HG02610 (cell line): ENCODE measurements around the gene GOLM1.

Experiments
- ATAC-seq: cut with Tn5 transposase; IDR thresholded peaks from one replicate; pipeline ENCODE4 v1.9.1; 2021; ENCODE audit warnings: mild to moderate bottlenecking, moderate library complexity; ENCODE audit not compliant: unreplicated experiment

The GOLM1 gene

GRCh38 chr9:86046930-86047341, 52.4 kb downstream of the GOLM1 start:
- ATAC-seq, result no peak

GRCh38 chr9:86046071-86046636, 53.2 kb downstream of the GOLM1 start:
- ATAC-seq, result no peak

GRCh38 chr9:86045654-86046053, 53.7 kb downstream of the GOLM1 start:
- ATAC-seq, result no peak

- no peak for ATAC-seq
These were observed 55.4 kb downstream of the GOLM1 start for GRCh38 chr9:86043999-86044398.

- ATAC-seq, result no peak
These were observed 55.8 kb downstream of the GOLM1 start for GRCh38 chr9:86043586-86043985.

- ATAC-seq, result no peak
These were observed 57.0 kb downstream of the GOLM1 start for GRCh38 chr9:86042199-86042978.

- ATAC-seq, result no peak
These were observed 58.0 kb downstream of the GOLM1 start for GRCh38 chr9:86041311-86041741.

GRCh38 chr9:86040861-86041155, 58.5 kb downstream of the GOLM1 start:
- ATAC-seq, result no peak

- ATAC-seq, result no peak
These were observed 59.1 kb downstream of the GOLM1 start for GRCh38 chr9:86039991-86040860.

GRCh38 chr9:86036555-86036954, 62.8 kb downstream of the GOLM1 start:
- ATAC-seq, result no peak

- ATAC-seq, result no peak
These were observed 63.4 kb downstream of the GOLM1 start for GRCh38 chr9:86035827-86036440.

- ATAC-seq, result no peak
These were observed 64.3 kb downstream of the GOLM1 start for GRCh38 chr9:86034863-86035734.

- ATAC-seq, result no peak
These were observed 71.6 kb downstream of the GOLM1 start for GRCh38 chr9:86027767-86028166.

- no peak for ATAC-seq
These were observed 76.6 kb downstream of the GOLM1 start for GRCh38 chr9:86022687-86023266.

- ATAC-seq, result no peak
These were observed 78.2 kb downstream of the GOLM1 start for GRCh38 chr9:86021166-86021565.

GRCh38 chr9:86020731-86021130, 78.6 kb downstream of the GOLM1 start:
- no peak for ATAC-seq

- no peak for ATAC-seq
These were observed 90.2 kb downstream of the GOLM1 start for GRCh38 chr9:86009133-86009532.

GRCh38 chr9:86005253-86005775, 94.0 kb downstream of the GOLM1 start:
- no peak for ATAC-seq

- no peak for ATAC-seq
These were observed 103.8 kb downstream of the GOLM1 start for GRCh38 chr9:85995599-85995998.

GRCh38 chr9:85995097-85995496, 104.3 kb downstream of the GOLM1 start:
- ATAC-seq, result no peak
